ENCODE measurements around the gene CFAP90.

The CFAP90 gene

GRCh38 chr5:7795306-7795705 is 55.6 kb downstream of the CFAP90 start:
- Histone ChIP-seq H3K4me2 (ENCODE audit: low read length) (no peak overlapping the region), H3K27ac (ENCODE audit: low read depth, low read length) (no peak overlapping the region), H3K9ac (ENCODE audit: low read length) (no peak overlapping the region), H3K27me3 (ENCODE audit: insufficient read depth, low read length, poor library complexity) (no peaks in the 10 kb centered on the region), H4K5ac (ENCODE audit: low read length) (no peak overlapping the region), H3K4me3 (ENCODE audit: low read length) (no peak overlapping the region), H3K56ac (ENCODE audit: low read length) (no peak overlapping the region), H3K18ac (ENCODE audit: low read length) (no peak overlapping the region), H2BK15ac (replicated peaks; ENCODE audit: low read depth) (no peak overlapping the region), H2BK5ac (ENCODE audit: low read length) (no peak overlapping the region), H3K23ac (ENCODE audit: low read length) (no peak overlapping the region), H3K4ac (ENCODE audit: low read depth, low read length) (no peak overlapping the region), H3K4me1 (ENCODE audit: control insufficient read depth, low read depth, low read length) (no peaks in the 10 kb centered on the region), H2BK120ac (ENCODE audit: low read depth, low read length) (no peak overlapping the region), H3K79me1 (ENCODE audit: low read length) (no peaks in the 10 kb centered on the region), H4K8ac (ENCODE audit: low read depth, low read length) (no peak overlapping the region), H3K36me3 (ENCODE audit: control insufficient read depth, insufficient read depth, low read length) (no peaks in the 10 kb centered on the region), H3K79me2 (ENCODE audit: control insufficient read depth, insufficient read depth, low read length) (no peaks in the 10 kb centered on the region), H2AK5ac (ENCODE audit: low read length) (no peak overlapping the region)
- no peak for DNase-seq
- WGBS (ENCODE audit: extremely low coverage, insufficient coverage, low lambda C conversion rate): no CpG with 5 or more reads among the region's 3 CpGs

- H3K9ac ChIP-seq (ENCODE audit: low read length): no peak overlapping the region
These were observed 56.1 kb downstream of the CFAP90 start for GRCh38 chr5:7794823-7795222.

GRCh38 chr5:7794311-7794710 is 56.6 kb downstream of the CFAP90 start:
- DNase-seq: no peak
- Histone ChIP-seq H4K8ac (ENCODE audit: low read depth, low read length) (no peak overlapping the region), H2AK5ac (ENCODE audit: low read length) (no peak overlapping the region), H2BK5ac (ENCODE audit: low read length) (no peak overlapping the region), H3K56ac (ENCODE audit: low read length) (no peak overlapping the region), H3K4me2 (ENCODE audit: low read length) (no peak overlapping the region), H3K36me3 (ENCODE audit: control insufficient read depth, insufficient read depth, low read length) (no peaks in the 10 kb centered on the region), H2BK15ac (replicated peaks; ENCODE audit: low read depth) (no peak overlapping the region), H2BK120ac (ENCODE audit: low read depth, low read length) (no peak overlapping the region), H3K23ac (ENCODE audit: low read length) (no peak overlapping the region), H3K18ac (ENCODE audit: low read length) (no peak overlapping the region), H3K4ac (ENCODE audit: low read depth, low read length) (no peak overlapping the region), H3K27ac (ENCODE audit: low read depth, low read length) (no peak overlapping the region), H4K5ac (ENCODE audit: low read length) (no peak overlapping the region), H3K4me1 (ENCODE audit: control insufficient read depth, low read depth, low read length) (no peaks in the 10 kb centered on the region), H3K9ac (ENCODE audit: low read length) (no peak overlapping the region), H3K4me3 (ENCODE audit: low read length) (no peak overlapping the region), H3K79me1 (ENCODE audit: low read length) (no peaks in the 10 kb centered on the region), H3K27me3 (ENCODE audit: insufficient read depth, low read length, poor library complexity) (no peaks in the 10 kb centered on the region), H3K79me2 (ENCODE audit: control insufficient read depth, insufficient read depth, low read length) (no peaks in the 10 kb centered on the region)
- WGBS (ENCODE audit: extremely low coverage, insufficient coverage, low lambda C conversion rate): no CpG with 5 or more reads among the region's 5 CpGs

More at GRCh38 chr5:7794823-7795222, 56.1 kb downstream of the CFAP90 start:
- Histone ChIP-seq H3K23ac (ENCODE audit: low read length) (no peak overlapping the region), H2AK5ac (ENCODE audit: low read length) (no peak overlapping the region), H3K4me1 (ENCODE audit: control insufficient read depth, low read depth, low read length) (no peaks in the 10 kb centered on the region), H4K5ac (ENCODE audit: low read length) (no peak overlapping the region), H3K4me2 (ENCODE audit: low read length) (no peak overlapping the region), H3K56ac (ENCODE audit: low read length) (no peak overlapping the region), H3K4ac (ENCODE audit: low read depth, low read length) (no peak overlapping the region), H2BK120ac (ENCODE audit: low read depth, low read length) (no peak overlapping the region), H2BK5ac (ENCODE audit: low read length) (no peak overlapping the region), H3K79me2 (ENCODE audit: control insufficient read depth, insufficient read depth, low read length) (no peaks in the 10 kb centered on the region), H3K36me3 (ENCODE audit: control insufficient read depth, insufficient read depth, low read length) (no peaks in the 10 kb centered on the region), H3K18ac (ENCODE audit: low read length) (no peak overlapping the region), H3K79me1 (ENCODE audit: low read length) (no peaks in the 10 kb centered on the region), H4K8ac (ENCODE audit: low read depth, low read length) (no peak overlapping the region), H3K4me3 (ENCODE audit: low read length) (no peak overlapping the region), H3K27ac (ENCODE audit: low read depth, low read length) (no peak overlapping the region), H3K27me3 (ENCODE audit: insufficient read depth, low read length, poor library complexity) (no peaks in the 10 kb centered on the region), H2BK15ac (replicated peaks; ENCODE audit: low read depth) (no peak overlapping the region)
- WGBS (ENCODE audit: extremely low coverage, insufficient coverage, low lambda C conversion rate): no CpG with 5 or more reads among the region's 1 CpG
- no peak for DNase-seq

GRCh38 chr5:7793895-7794294 is 57.0 kb downstream of the CFAP90 start:
- H3K79me1 ChIP-seq (ENCODE audit: low read length): no peaks in the 10 kb centered on the region
- H3K4ac ChIP-seq (ENCODE audit: low read depth, low read length): no peak overlapping the region
- no peak overlapping the region for H2BK120ac ChIP-seq (ENCODE audit: low read depth, low read length)
- H3K4me2 ChIP-seq (ENCODE audit: low read length): no peak overlapping the region
- H3K27ac ChIP-seq (ENCODE audit: low read depth, low read length): no peak overlapping the region
- no peak for DNase-seq
- H4K5ac ChIP-seq (ENCODE audit: low read length): no peak overlapping the region
- H3K23ac ChIP-seq (ENCODE audit: low read length): no peak overlapping the region
- no peak overlapping the region for H4K8ac ChIP-seq (ENCODE audit: low read depth, low read length)
- no peak overlapping the region for H2BK15ac ChIP-seq (replicated peaks; ENCODE audit: low read depth)
- no peak overlapping the region for H2BK5ac ChIP-seq (ENCODE audit: low read length)
- H3K27me3 ChIP-seq (ENCODE audit: insufficient read depth, low read length, poor library complexity): no peaks in the 10 kb centered on the region
- H3K9ac ChIP-seq (ENCODE audit: low read length): no peak overlapping the region
- H3K36me3 ChIP-seq (ENCODE audit: control insufficient read depth, insufficient read depth, low read length): no peaks in the 10 kb centered on the region
- WGBS (ENCODE audit: extremely low coverage, insufficient coverage, low lambda C conversion rate): no CpG with 5 or more reads among the region's 5 CpGs
- no peaks in the 10 kb centered on the region for H3K79me2 ChIP-seq (ENCODE audit: control insufficient read depth, insufficient read depth, low read length)
- H3K18ac ChIP-seq (ENCODE audit: low read length): no peak overlapping the region
- H3K4me1 ChIP-seq (ENCODE audit: control insufficient read depth, low read depth, low read length): no peaks in the 10 kb centered on the region
- H3K56ac ChIP-seq (ENCODE audit: low read length): no peak overlapping the region
- no peak overlapping the region for H3K4me3 ChIP-seq (ENCODE audit: low read length)
- no peak overlapping the region for H2AK5ac ChIP-seq (ENCODE audit: low read length)

- Histone ChIP-seq H3K79me2 (ENCODE audit: control insufficient read depth, insufficient read depth, low read length) (no peaks in the 10 kb centered on the region), H2BK15ac (replicated peaks; ENCODE audit: low read depth) (no peak overlapping the region), H3K27me3 (ENCODE audit: insufficient read depth, low read length, poor library complexity) (no peaks in the 10 kb centered on the region), H2AK5ac (ENCODE audit: low read length) (no peak overlapping the region), H2BK120ac (ENCODE audit: low read depth, low read length) (no peak overlapping the region), H3K23ac (ENCODE audit: low read length) (no peak overlapping the region), H3K36me3 (ENCODE audit: control insufficient read depth, insufficient read depth, low read length) (no peaks in the 10 kb centered on the region), H4K5ac (ENCODE audit: low read length) (no peak overlapping the region), H3K56ac (ENCODE audit: low read length) (no peak overlapping the region), H3K4me3 (ENCODE audit: low read length) (no peak overlapping the region), H4K8ac (ENCODE audit: low read depth, low read length) (no peak overlapping the region), H3K4me1 (ENCODE audit: control insufficient read depth, low read depth, low read length) (no peaks in the 10 kb centered on the region), H3K9ac (ENCODE audit: low read length) (no peak overlapping the region), H3K4me2 (ENCODE audit: low read length) (no peak overlapping the region), H3K4ac (ENCODE audit: low read depth, low read length) (no peak overlapping the region), H3K27ac (ENCODE audit: low read depth, low read length) (no peak overlapping the region), H3K18ac (ENCODE audit: low read length) (no peak overlapping the region), H2BK5ac (ENCODE audit: low read length) (no peak overlapping the region), H3K79me1 (ENCODE audit: low read length) (no peaks in the 10 kb centered on the region)
- WGBS (ENCODE audit: extremely low coverage, insufficient coverage, low lambda C conversion rate): no CpG with 5 or more reads among the region's 7 CpGs
- DNase-seq: peak; percentile 59
These were observed 61.4 kb downstream of the CFAP90 start for GRCh38 chr5:7789567-7789966.

- Histone ChIP-seq H3K4me3 (ENCODE audit: low read length) (no peak overlapping the region), H3K4ac (ENCODE audit: low read depth, low read length) (no peak overlapping the region), H2AK5ac (ENCODE audit: low read length) (no peak overlapping the region), H3K27ac (ENCODE audit: low read depth, low read length) (no peak overlapping the region), H3K4me2 (ENCODE audit: low read length) (no peak overlapping the region), H4K8ac (ENCODE audit: low read depth, low read length) (no peak overlapping the region), H2BK120ac (ENCODE audit: low read depth, low read length) (no peak overlapping the region), H3K23ac (ENCODE audit: low read length) (no peak overlapping the region), H2BK15ac (replicated peaks; ENCODE audit: low read depth) (no peak overlapping the region), H3K18ac (ENCODE audit: low read length) (no peak overlapping the region), H3K79me1 (ENCODE audit: low read length) (no peaks in the 10 kb centered on the region), H3K9ac (ENCODE audit: low read length) (no peak overlapping the region), H3K27me3 (ENCODE audit: insufficient read depth, low read length, poor library complexity) (no peaks in the 10 kb centered on the region), H3K56ac (ENCODE audit: low read length) (no peak overlapping the region), H3K79me2 (ENCODE audit: control insufficient read depth, insufficient read depth, low read length) (no peaks in the 10 kb centered on the region), H3K4me1 (ENCODE audit: control insufficient read depth, low read depth, low read length) (no peaks in the 10 kb centered on the region), H2BK5ac (ENCODE audit: low read length) (no peak overlapping the region), H3K36me3 (ENCODE audit: control insufficient read depth, insufficient read depth, low read length) (no peaks in the 10 kb centered on the region), H4K5ac (ENCODE audit: low read length) (no peak overlapping the region)
- no peak for DNase-seq
- WGBS (ENCODE audit: extremely low coverage, insufficient coverage, low lambda C conversion rate): no CpG with 5 or more reads among the region's 3 CpGs
These were observed 63.2 kb downstream of the CFAP90 start for GRCh38 chr5:7787770-7788169.

Measured in mesendoderm (in vitro differentiated cells).